H1 (cell line): ENCODE data around the gene KCNK15. TPM values are rescaled to one million over a fixed set of nuclear protein-coding genes. Genes with fewer than 3 reads are reported as not detected.

Source experiments
- CTCF ChIA-PET: fragments of 300-600 bp; sonication (Branson Sonifier 250); formaldehyde crosslinking; loops from one replicate; lab custom pipeline; 2021; ENCODE audit not compliant: partially characterized antibody; lab: Charles Lee
- POLR2A ChIA-PET: fragments of 300-600 bp; sonication (Branson Sonifier 250); formaldehyde crosslinking; loops from one replicate; lab custom pipeline; 2021; ENCODE audit warnings: inconsistent platforms; ENCODE audit not compliant: partially characterized antibody; lab: Charles Lee
- DNase-seq, 2 experiments: peaks; one replicate each; pipeline versions ENCODE4 v3.0.0 to v3.0.0-alpha.2; 2010 to 2022; ENCODE audit warnings: low spot score in 2 of 2, low read depth in 1 of 2, mixed read lengths in 1 of 2
- FAIRE-seq: peaks from 2 replicates; lab custom pipeline; 2011; peaks lifted over from hg19 to GRCh38; lab: Jason Lieb, UNC
- H2AFZ ChIP-seq: 2 replicates; pipeline ENCODE4 v1.8.1; 2012; ENCODE audit warnings: low read length, inconsistent platforms
- H2AK5ac ChIP-seq: 2 replicates; pipeline ENCODE4 v1.6.1; 2013; ENCODE audit warnings: low read depth, low read length
- H2BK120ac ChIP-seq: replicated peaks from 2 replicates; pipeline ENCODE3; 2013; ENCODE audit warnings: low read depth, low read length, inconsistent platforms
- H2BK12ac ChIP-seq: 2 replicates; pipeline ENCODE4 v1.6.1; 2013; ENCODE audit warnings: low read depth, low read length
- H2BK15ac ChIP-seq: 2 replicates; pipeline ENCODE4 v1.6.1; 2013; ENCODE audit warnings: low read length
- H2BK20ac ChIP-seq: 2 replicates; pipeline ENCODE4 v1.6.1; 2013; ENCODE audit warnings: low read length
- H2BK5ac ChIP-seq: 2 replicates; pipeline ENCODE4 v1.6.1; 2013; ENCODE audit warnings: low read depth, low read length
- H3K14ac ChIP-seq: 2 replicates; pipeline ENCODE4 v1.6.1; 2013; ENCODE audit warnings: inconsistent platforms; ENCODE audit not compliant: insufficient read length
- H3K18ac ChIP-seq: 2 replicates; pipeline ENCODE4 v1.6.1; 2013; ENCODE audit warnings: low read length; ENCODE audit errors: extremely low read depth
- H3K23ac ChIP-seq: 2 replicates; pipeline ENCODE4 v1.6.1; 2013; ENCODE audit warnings: inconsistent platforms; ENCODE audit not compliant: insufficient read length
- H3K23me2 ChIP-seq: 2 replicates; pipeline ENCODE4 v1.6.1; 2013; ENCODE audit warnings: low read depth, low read length
- H3K27ac ChIP-seq: 2 replicates; pipeline ENCODE4 v1.6.1; 2011; ENCODE audit warnings: low read depth, low read length, inconsistent platforms
- H3K27me3 ChIP-seq, 4 experiments: replicated peaks in 1 of 4; 1 replicate in 1 of 4; 2 replicates in 3 of 4; pipeline versions ENCODE4 v1.6.1 to v1.8.1; 2011 to 2013; ENCODE audit warnings: low read length in 3 of 4, mild to moderate bottlenecking in 3 of 4, inconsistent platforms in 2 of 4, mixed read lengths in 2 of 4, moderate library complexity in 1 of 4; ENCODE audit not compliant: control insufficient read depth in 3 of 4, insufficient read depth in 3 of 4; ENCODE audit errors: extremely low read depth in 1 of 4
- H3K36me3 ChIP-seq, 4 experiments: 2 replicates each; pipeline versions ENCODE4 v1.6.1 to v1.8.1; 2011 to 2013; ENCODE audit warnings: mild to moderate bottlenecking in 4 of 4, low read length in 3 of 4, moderate library complexity in 2 of 4, control low read depth in 1 of 4, inconsistent platforms in 1 of 4; ENCODE audit not compliant: insufficient read depth in 4 of 4, control insufficient read depth in 2 of 4
- H3K4ac ChIP-seq: replicated peaks from 2 replicates; pipeline ENCODE3; 2013; ENCODE audit warnings: low read length, low read depth, mixed read lengths, inconsistent platforms; ENCODE audit not compliant: insufficient read length
- H3K4me1 ChIP-seq, 4 experiments: replicated peaks in 1 of 4; 1 replicate in 1 of 4; 2 replicates in 3 of 4; pipeline versions ENCODE4 v1.6.1 to v1.8.1; 2011 to 2013; ENCODE audit warnings: low read length in 3 of 4, inconsistent platforms in 2 of 4, mixed read lengths in 1 of 4; ENCODE audit not compliant: insufficient read depth in 4 of 4, control insufficient read depth in 3 of 4
- H3K4me2 ChIP-seq, 2 experiments: 2 replicates each; pipeline versions ENCODE4 v1.6.1 to v1.8.1; 2011 to 2013; ENCODE audit warnings: low read depth in 2 of 2, low read length in 2 of 2, control low read depth in 1 of 2, inconsistent platforms in 1 of 2, mild to moderate bottlenecking in 1 of 2; ENCODE audit not compliant: insufficient read depth in 1 of 2
- H3K4me3 ChIP-seq, 4 experiments: fragments of 200-600, 300-600 bp in 1 of 4; sonication (generic), shearing (Covaris generic), sonication (Bioruptor Twin) in 1 of 4; 2 replicates each; pipeline versions ENCODE4 v1.5.1 to v1.8.1; 2011 to 2016; ENCODE audit warnings: low read length in 4 of 4, low read depth in 3 of 4, control low read depth in 2 of 4, inconsistent platforms in 2 of 4, mild to moderate bottlenecking in 2 of 4, mixed read lengths in 1 of 4, moderate library complexity in 1 of 4; ENCODE audit not compliant: insufficient read depth in 2 of 4; ENCODE audit errors: extremely low read depth in 1 of 4
- H3K56ac ChIP-seq: replicated peaks from 2 replicates; pipeline ENCODE3; 2013; ENCODE audit warnings: low read depth, mild to moderate bottlenecking, mixed read lengths, low read length, inconsistent platforms; ENCODE audit not compliant: insufficient read length
- H3K79me1 ChIP-seq: 2 replicates; pipeline ENCODE4 v1.6.1; 2013; ENCODE audit warnings: low read depth, low read length, control low read depth
- H3K79me2 ChIP-seq, 2 experiments: 2 replicates each; pipeline versions ENCODE4 v1.6.1 to v1.8.1; 2012 to 2013; ENCODE audit warnings: low read length in 2 of 2, mild to moderate bottlenecking in 2 of 2, inconsistent platforms in 1 of 2; ENCODE audit not compliant: insufficient read depth in 2 of 2, control insufficient read depth in 1 of 2
- H3K9ac ChIP-seq, 4 experiments: replicated peaks in 1 of 4; 1 replicate in 1 of 4; 2 replicates in 3 of 4; pipeline versions ENCODE4 v1.6.1 to v1.8.1; 2011 to 2013; ENCODE audit warnings: low read depth in 3 of 4, low read length in 3 of 4, control low read depth in 2 of 4, mild to moderate bottlenecking in 2 of 4, moderate library complexity in 2 of 4, inconsistent platforms in 1 of 4; ENCODE audit errors: extremely low read depth in 1 of 4
- H3K9me3 ChIP-seq, 2 experiments: 2 replicates each; pipeline versions ENCODE4 v1.6.1 to v1.8.1; 2012 to 2013; ENCODE audit warnings: mild to moderate bottlenecking in 2 of 2, moderate library complexity in 2 of 2, control low read depth in 1 of 2, inconsistent platforms in 1 of 2, low read depth in 1 of 2, low read length in 1 of 2, mixed read lengths in 1 of 2; ENCODE audit not compliant: insufficient read depth in 2 of 2
- H4K20me1 ChIP-seq, 2 experiments: replicated peaks in 1 of 2; 2 replicates each; pipeline versions ENCODE3 to v1.8.1; 2011 to 2013; ENCODE audit warnings: inconsistent platforms in 2 of 2, low read length in 2 of 2, mild to moderate bottlenecking in 1 of 2; ENCODE audit not compliant: insufficient read depth in 2 of 2, control insufficient read depth in 1 of 2
- H4K5ac ChIP-seq: 2 replicates; pipeline ENCODE4 v1.6.1; 2013; ENCODE audit warnings: low read length, low read depth, mixed read lengths, inconsistent platforms; ENCODE audit not compliant: insufficient read length
- H4K8ac ChIP-seq: 2 replicates; pipeline ENCODE4 v1.8.0; 2013; ENCODE audit warnings: mild to moderate bottlenecking, moderate library complexity, low read length, inconsistent platforms; ENCODE audit not compliant: insufficient read depth; ENCODE audit errors: extremely low read depth
- H4K91ac ChIP-seq: replicated peaks from 2 replicates; pipeline ENCODE3; 2013; ENCODE audit warnings: low read length, mixed read lengths, inconsistent platforms; ENCODE audit not compliant: insufficient read length
- CBX8 ChIP-seq: fragments of 300-800, 300-1000 bp; sonication (generic); IDR thresholded peaks from 2 replicates; pipeline ENCODE4 v1.7.1; 2016; ENCODE audit warnings: low read depth, low read length, borderline replicate concordance
- CHD2 ChIP-seq: IDR thresholded peaks from 2 replicates; pipeline ENCODE4 v1.6.1; 2012; ENCODE audit warnings: low read length, improper control_type of control experiment
- EGR1 ChIP-seq: IDR thresholded peaks from 2 replicates; pipeline ENCODE4 v1.6.1; 2011; ENCODE audit warnings: low read depth, low read length, borderline replicate concordance
- HDAC6 ChIP-seq: IDR thresholded peaks from one replicate; pipeline ENCODE4 v1.7.1; 2012; ENCODE audit warnings: low read depth, mild to moderate bottlenecking, inconsistent platforms, low read length, moderate library complexity
- JUN ChIP-seq: IDR thresholded peaks from 2 replicates; pipeline ENCODE4 v1.6.1; 2011; ENCODE audit warnings: low read depth, mild to moderate bottlenecking, improper control_type of control experiment, low read length
- JUND ChIP-seq: IDR thresholded peaks from 2 replicates; pipeline ENCODE4 v1.6.1; 2011; ENCODE audit warnings: mild to moderate bottlenecking, improper control_type of control experiment, low read length
- KDM1A ChIP-seq: fragments of 200-600, 300-600 bp; sonication (generic); IDR thresholded peaks from 2 replicates; pipeline ENCODE4 v1.7.1; 2016; ENCODE audit warnings: mild to moderate bottlenecking, low read length, borderline replicate concordance
- NRF1 ChIP-seq: IDR thresholded peaks from 2 replicates; pipeline ENCODE4 v1.6.1; 2011; ENCODE audit warnings: mild to moderate bottlenecking, low read depth, low read length, improper control_type of control experiment
- PHF8 ChIP-seq: fragments of 200-600 bp; sonication (generic); conservative IDR thresholded peaks from 2 replicates; pipeline ENCODE4 v1.7.1; 2012; ENCODE audit warnings: low read depth, mild to moderate bottlenecking, inconsistent platforms, low read length, moderate library complexity
- POU5F1 ChIP-seq: IDR thresholded peaks from 2 replicates; pipeline ENCODE4 v1.6.1; 2011; ENCODE audit warnings: low read depth, mild to moderate bottlenecking, low read length, moderate library complexity
- RAD21 ChIP-seq, 2 experiments: IDR thresholded peaks in 1 of 2; conservative IDR thresholded peaks in 1 of 2; 2 replicates each; pipeline ENCODE4 v1.6.1; 2011; ENCODE audit warnings: low read depth in 2 of 2, low read length in 2 of 2, improper control_type of control experiment in 1 of 2, inconsistent platforms in 1 of 2, mild to moderate bottlenecking in 1 of 2, moderate library complexity in 1 of 2
- SIX5 ChIP-seq: IDR thresholded peaks from 2 replicates; pipeline ENCODE4 v1.6.1; 2011; ENCODE audit warnings: mild to moderate bottlenecking, low read depth, low read length
- SP4 ChIP-seq: IDR thresholded peaks from 2 replicates; pipeline ENCODE4 v1.6.1; 2012; ENCODE audit warnings: low read length, inconsistent platforms
- SUZ12 ChIP-seq: fragments of 200-600 bp; sonication (generic); IDR thresholded peaks from 2 replicates; pipeline ENCODE4 v1.6.1; 2012; ENCODE audit warnings: mild to moderate bottlenecking, inconsistent platforms, low read length, moderate library complexity, mixed read lengths
- TCF12 ChIP-seq: IDR thresholded peaks from 2 replicates; pipeline ENCODE4 v1.6.1; 2011; ENCODE audit warnings: low read depth, mild to moderate bottlenecking, low read length
- YY1 ChIP-seq: IDR thresholded peaks from 2 replicates; pipeline ENCODE4 v1.6.1; 2011; ENCODE audit warnings: low read depth, mild to moderate bottlenecking, low read length
- polyA plus RNA-seq, 7 experiments: library from polyadenylated mRNA; depleted of rRNA in 3 of 7; stranded (reverse) in 5 of 7; unstranded in 2 of 7; fragments of >200 nt in 5 of 7; fragments of 200-250 nt in 2 of 7; gene quantifications; 1 replicate in 5 of 7; 2 replicates in 1 of 7; 4 replicates in 1 of 7; pipeline versions ENCODE4 v1.2.1 to v1.2.3, GENCODE V29; 2011 to 2013; ENCODE audit warnings: missing spikeins in 2 of 7, mixed read lengths in 2 of 7
- total RNA-seq: library from RNA; stranded (reverse); fragmentation: NEBNext Ultra II Directional; extraction: Animal tissue kit (Norgen Biotek cat#: 25700); gene quantifications from 2 replicates; pipeline ENCODE4 v1.2.1, GENCODE V29; 2021

KCNK15 gene
- total and polyA plus RNA-seq, 2 of the 8 experiments (the other 6 are each of a cell fraction or from before 2014, with no cell fraction given): 0.24 to 0.33 TPM

GRCh38 chr20:44796311-44796710 lies 50.6 kb downstream of the KCNK15 start:
- Histone ChIP-seq H3K4me3 (no peak overlapping the region), H2BK15ac (no peak overlapping the region), H3K56ac (no peak overlapping the region), H2AFZ (no peak overlapping the region), H3K4ac (peak overlapping the region; percentile 28), H4K8ac (no peak overlapping the region), H3K4me2 (peak overlapping the region in 1 of 2 experiments; percentile 15; a peak in 1 of 4 replicates), H4K20me1 (peaks cover 3% of the 10 kb centered on the region in 2 experiments), H2AK5ac (0 out of 2 replicates have a peak overlapping the region, but pooled peaks have one; percentile 10), H3K79me2 (peaks cover 0 to 7% of the 10 kb centered on the region in 2 experiments; a peak in 1 of 4 replicates), H2BK12ac (0 out of 2 replicates have a peak overlapping the region, but pooled peaks have one; percentile 9), H3K27me3 (no peaks in the 10 kb centered on the region), H4K91ac (no peak overlapping the region), H3K9ac (no peak overlapping the region), H3K36me3 (no peaks in the 10 kb centered on the region), H3K18ac (no peak overlapping the region; the same call in 1 of the 2 replicates), H3K4me1 (peaks cover 5 to 13% (median 7%) of the 10 kb centered on the region in 4 experiments), H3K79me1 (peaks cover 7% of the 10 kb centered on the region), H3K9me3 (no peaks in the 10 kb centered on the region), H3K27ac (no peak overlapping the region), H2BK5ac (no peak overlapping the region), H4K5ac (no peak overlapping the region), H3K23ac (peak overlapping the region; percentile 66), H2BK120ac (no peak overlapping the region), H3K14ac (no peak overlapping the region), H2BK20ac (no peak overlapping the region), H3K23me2 (peaks cover 4% of the 10 kb centered on the region)
- POLR2A ChIA-PET: interaction anchor here (1.1 kb wide), 1 partner anchor 11 kb away, joined by 5 read pairs; no protein-coding TSS in a partner anchor
- CTCF ChIA-PET: interaction anchor here (0.8 to 12.1 kb wide), 11 partner anchors 10 to 833 kb away, joined by 3 to 170 read pairs (median 4); partner anchors contain the start of gene WFDC10A
- FAIRE-seq (no peak), DNase-seq (no peak)
- TF ChIP-seq RAD21 (IDR thresholded peaks at IDR 0.05 in 1 of 2, conservative IDR thresholded peaks at IDR 0.05 in 1 of 2; ENCODE audit: low read depth in 2 of 2, low read length in 2 of 2): no peak
- TF ChIP-seq PHF8: no peak
- TF ChIP-seq SIX5: no peak
- TF ChIP-seq POU5F1: no peak
- no peak for TF ChIP-seq CBX8
- TF ChIP-seq HDAC6: no peak
- TF ChIP-seq YY1: no peak
- no peak for TF ChIP-seq SP4
- no peak for TF ChIP-seq CHD2
- no peak for TF ChIP-seq EGR1
- TF ChIP-seq TCF12: no peak
- TF ChIP-seq JUN: no peak
- TF ChIP-seq SUZ12: no peak
- no peak for TF ChIP-seq KDM1A
- no peak for TF ChIP-seq NRF1
- no peak for TF ChIP-seq JUND
